Lung (tissue), 12 donors: Measurements from ENCODE around the gene TBATA. TPM values are rescaled to one million over a fixed set of nuclear protein-coding genes. Genes with fewer than 3 reads are reported as not detected.

Experiments
- ATAC-seq: fragments of 200-7000 bp; cut with Tn5 transposase; one replicate; pipeline ENCODE4 v1.9.1; 2020; ENCODE audit warnings: moderate number of reproducible peaks; ENCODE audit not compliant: insufficient read depth, low FRiP score
- DNase-seq, 3 donors: peaks; one replicate each; pipeline ENCODE4 v3.0.0-alpha.2; 2013 to 2017
- H3K27ac ChIP-seq, 2 donors: one replicate each; pipeline ENCODE4 v1.5.1; 2013; ENCODE audit warnings: mild to moderate bottlenecking in 2 of 2, moderate library complexity in 2 of 2, control low read depth in 1 of 2, inconsistent platforms in 1 of 2, low read depth in 1 of 2, low read length in 1 of 2
- H3K27me3 ChIP-seq, 3 donors: one replicate each; pipeline ENCODE4 v1.5.1; 2013; ENCODE audit warnings: low read length in 2 of 3; ENCODE audit not compliant: control insufficient read depth in 3 of 3, insufficient read depth in 3 of 3
- H3K36me3 ChIP-seq, 4 donors: one replicate each; pipeline ENCODE4 v1.5.1; 2013; ENCODE audit warnings: low read length in 4 of 4, mild to moderate bottlenecking in 1 of 4, moderate library complexity in 1 of 4; ENCODE audit not compliant: control insufficient read depth in 4 of 4, insufficient read depth in 4 of 4
- H3K4me1 ChIP-seq, 5 donors: one replicate each; pipeline ENCODE4 v1.5.1; 2013; ENCODE audit warnings: low read length in 5 of 5, mild to moderate bottlenecking in 2 of 5, moderate library complexity in 1 of 5; ENCODE audit not compliant: control insufficient read depth in 5 of 5, insufficient read depth in 5 of 5
- H3K4me3 ChIP-seq: one replicate; pipeline ENCODE4 v1.5.1; 2013; ENCODE audit warnings: mild to moderate bottlenecking, control low read depth, moderate library complexity
- H3K9ac ChIP-seq, 2 donors: one replicate each; pipeline ENCODE4 v1.5.1; 2013; ENCODE audit warnings: low read length in 2 of 2, control low read depth in 1 of 2; ENCODE audit not compliant: insufficient read depth in 1 of 2
- H3K9me3 ChIP-seq, 4 donors: one replicate each; pipeline ENCODE4 v1.5.1; 2013; ENCODE audit warnings: low read length in 3 of 4, mild to moderate bottlenecking in 1 of 4, moderate library complexity in 1 of 4; ENCODE audit not compliant: control insufficient read depth in 4 of 4, insufficient read depth in 3 of 4
- WGBS, 2 donors: extraction: QIAGEN DNeasy Blood & Tissue Kit; methylation state at CpG; one replicate each; pipeline ENCODE4 v1.1.7; 2013; 5-methylcytosine and 5-hydroxymethylcytosine counted together
- polyA plus RNA-seq, 2 donors: library from polyadenylated mRNA; stranded (reverse); fragments of 200-250 nt; gene quantifications; one replicate each; pipeline ENCODE4 v1.2.1, GENCODE V29; 2013
- total RNA-seq, 2 donors: library from RNA; depleted of rRNA in 1 of 2; stranded (reverse); fragments of >200 nt in 1 of 2; gene quantifications; one replicate each; pipeline ENCODE4 v1.2.1, GENCODE V29; 2014 to 2021
- TF ChIP-seq, protein P1 (sequence below): IDR thresholded peaks from 2 replicates; pipeline ENCODE4 v1.5.1; 2012; ENCODE audit warnings: mild to moderate bottlenecking; ENCODE audit errors: control extremely low read depth, extremely low read depth
- donor health status: control.
- donor health status: control.
- donor health status: Bipolar disorder and iron deficiency.
- donor health status: healthy.
- donor health status: DM: yes; HTN: yes; CAD: no.

TBATA gene
- total and polyA plus RNA-seq, 4 donors, result not detected

DNA sequence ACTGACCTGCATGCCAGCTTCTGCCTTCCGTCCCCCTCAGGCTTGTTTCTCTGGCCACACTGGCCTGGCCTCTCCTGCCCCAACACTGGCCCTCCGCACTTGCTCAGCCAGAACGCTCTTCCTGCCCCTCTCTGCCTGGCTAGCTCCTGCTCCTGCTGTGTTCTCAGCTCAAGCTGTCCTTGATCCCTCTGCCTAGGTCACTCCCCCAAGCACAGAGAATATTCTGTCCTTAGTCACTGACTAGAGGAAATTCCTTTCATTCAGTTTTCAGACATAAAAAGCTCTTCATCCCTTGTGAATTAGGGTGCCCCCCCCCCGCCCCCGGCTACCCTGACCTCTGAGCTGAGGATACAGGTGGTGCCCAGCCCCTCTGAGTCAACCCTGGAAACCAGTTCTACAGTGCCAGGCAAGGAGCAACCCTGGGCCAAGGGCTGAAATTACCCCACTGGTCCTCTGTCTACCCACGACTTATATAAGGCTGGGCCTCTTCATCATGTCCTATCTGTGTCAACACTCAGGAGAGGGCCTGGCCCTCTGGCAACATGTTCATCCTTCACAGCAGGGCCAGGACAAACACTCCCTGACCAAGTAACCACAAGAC is 23.9 kb upstream of the TBATA start:
- ATAC-seq (no peak), DNase-seq (no peak)
- 82 to 88% methylated on average over 6 of the region's 6 CpGs for WGBS, 2 donors
- Histone ChIP-seq H3K9ac (no peak overlapping the region), H3K4me3 (no peak overlapping the region), H3K9me3 (no peaks in the 10 kb centered on the region), H3K27ac (no peak overlapping the region), H3K36me3 (no peaks in the 10 kb centered on the region), H3K4me1 (peaks cover 0 to 4% (median 0%) of the 10 kb centered on the region in 5 donors), H3K27me3 (no peaks in the 10 kb centered on the region)
- TF ChIP-seq, protein P1, sequence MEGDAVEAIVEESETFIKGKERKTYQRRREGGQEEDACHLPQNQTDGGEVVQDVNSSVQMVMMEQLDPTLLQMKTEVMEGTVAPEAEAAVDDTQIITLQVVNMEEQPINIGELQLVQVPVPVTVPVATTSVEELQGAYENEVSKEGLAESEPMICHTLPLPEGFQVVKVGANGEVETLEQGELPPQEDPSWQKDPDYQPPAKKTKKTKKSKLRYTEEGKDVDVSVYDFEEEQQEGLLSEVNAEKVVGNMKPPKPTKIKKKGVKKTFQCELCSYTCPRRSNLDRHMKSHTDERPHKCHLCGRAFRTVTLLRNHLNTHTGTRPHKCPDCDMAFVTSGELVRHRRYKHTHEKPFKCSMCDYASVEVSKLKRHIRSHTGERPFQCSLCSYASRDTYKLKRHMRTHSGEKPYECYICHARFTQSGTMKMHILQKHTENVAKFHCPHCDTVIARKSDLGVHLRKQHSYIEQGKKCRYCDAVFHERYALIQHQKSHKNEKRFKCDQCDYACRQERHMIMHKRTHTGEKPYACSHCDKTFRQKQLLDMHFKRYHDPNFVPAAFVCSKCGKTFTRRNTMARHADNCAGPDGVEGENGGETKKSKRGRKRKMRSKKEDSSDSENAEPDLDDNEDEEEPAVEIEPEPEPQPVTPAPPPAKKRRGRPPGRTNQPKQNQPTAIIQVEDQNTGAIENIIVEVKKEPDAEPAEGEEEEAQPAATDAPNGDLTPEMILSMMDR, result no peak

DNA sequence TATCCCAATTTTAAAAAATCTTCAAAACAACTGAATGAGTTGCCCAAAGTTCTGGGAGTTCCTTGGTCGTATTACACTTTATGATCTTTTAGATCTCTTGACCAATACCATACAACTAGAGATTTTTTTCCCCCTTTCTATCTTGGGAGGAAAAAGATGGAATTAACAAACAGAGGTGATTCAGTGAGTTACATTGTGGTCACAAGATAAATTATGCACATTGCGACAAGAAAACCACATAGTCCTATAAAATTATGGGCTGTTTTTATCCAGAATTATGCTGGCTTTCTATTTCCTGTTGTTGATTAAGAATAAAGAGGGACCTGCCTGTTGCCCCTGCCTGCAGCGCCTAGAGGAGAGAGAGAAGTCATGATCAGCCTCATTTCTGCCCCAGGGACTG is 22.4 kb upstream of the TBATA start:
- no peaks in the 10 kb centered on the region for H3K27me3 ChIP-seq
- ATAC-seq, result no peak
- no peak overlapping the region for H3K27ac ChIP-seq
- peaks cover 0 to 4% (median 0%) of the 10 kb centered on the region in 5 donors for H3K4me1 ChIP-seq
- H3K4me3 ChIP-seq, result no peak overlapping the region
- TF ChIP-seq, protein P1, result no peak
- DNase-seq, result no peak
- WGBS, 2 donors, result 40 to 68% methylated on average over 3 of the region's 3 CpGs
- no peaks in the 10 kb centered on the region for H3K36me3 ChIP-seq
- no peak overlapping the region for H3K9ac ChIP-seq
- no peaks in the 10 kb centered on the region for H3K9me3 ChIP-seq

GRCh38 chr10:70806841-70807240 is 21.7 kb upstream of the TBATA start:
- Histone ChIP-seq H3K36me3 (no peaks in the 10 kb centered on the region), H3K9me3 (no peaks in the 10 kb centered on the region), H3K4me1 (peaks cover 0 to 4% (median 0%) of the 10 kb centered on the region in 5 donors), H3K9ac (no peak overlapping the region), H3K27me3 (no peaks in the 10 kb centered on the region), H3K4me3 (no peak overlapping the region), H3K27ac (no peak overlapping the region)
- DNase-seq (no peak), ATAC-seq (no peak)
- 100% methylated on average over 1 of the region's 1 CpG for WGBS, 2 donors
- TF ChIP-seq, protein P1, result no peak

DNA sequence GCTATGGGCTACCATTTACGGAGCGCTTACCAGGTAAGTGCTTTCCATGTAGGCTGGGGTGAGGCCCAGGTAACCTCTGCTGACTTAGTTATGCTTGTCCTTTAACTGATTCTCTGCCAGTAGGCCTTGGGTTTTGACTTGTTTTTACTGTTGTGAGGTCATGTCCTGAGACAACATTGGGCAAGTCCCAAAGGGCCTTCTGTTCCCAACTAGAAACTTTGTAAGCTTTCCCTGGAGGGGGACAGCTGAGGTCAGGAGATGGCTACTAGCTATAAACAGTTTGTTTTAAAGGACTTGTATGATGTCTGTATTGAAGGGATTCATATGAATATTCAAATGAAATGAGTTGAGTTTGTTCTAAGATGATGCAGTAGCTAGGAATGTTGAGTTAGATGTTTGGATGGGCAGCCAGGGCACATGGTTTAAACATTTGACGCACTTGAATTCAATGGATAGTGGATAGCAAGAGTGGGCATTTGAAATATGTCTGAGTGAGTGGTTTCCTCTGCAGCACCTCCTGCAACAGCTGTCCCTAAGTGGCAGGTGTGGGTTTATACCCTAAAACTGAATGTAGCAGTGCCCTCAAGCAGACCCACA is 20.5 kb upstream of the TBATA start:
- no peak for ATAC-seq
- TF ChIP-seq, protein P1, result no peak
- no peaks in the 10 kb centered on the region for H3K27me3 ChIP-seq

More for the DNA sequence above, 20.5 kb upstream of the TBATA start:
- H3K4me3 ChIP-seq, result no peak overlapping the region
- 97 to 98% methylated on average over 3 of the region's 3 CpGs for WGBS, 2 donors
- no peak overlapping the region for H3K27ac ChIP-seq
- H3K9me3 ChIP-seq, result no peaks in the 10 kb centered on the region
- DNase-seq, result no peak
- no peak overlapping the region for H3K9ac ChIP-seq
- H3K36me3 ChIP-seq, result no peaks in the 10 kb centered on the region
- peaks cover 0 to 4% (median 0%) of the 10 kb centered on the region in 5 donors for H3K4me1 ChIP-seq
